H1 (cell line): ENCODE data around the gene RBM17. TPM values are rescaled to one million over a fixed set of nuclear protein-coding genes. Genes with fewer than 3 reads are reported as not detected.

ENCODE experiments used
- CTCF ChIA-PET: fragments of 300-600 bp; sonication (Branson Sonifier 250); formaldehyde crosslinking; loops from one replicate; lab custom pipeline; 2021; ENCODE audit not compliant: partially characterized antibody; lab: Charles Lee
- POLR2A ChIA-PET: fragments of 300-600 bp; sonication (Branson Sonifier 250); formaldehyde crosslinking; loops from one replicate; lab custom pipeline; 2021; ENCODE audit warnings: inconsistent platforms; ENCODE audit not compliant: partially characterized antibody; lab: Charles Lee
- DNase-seq, 2 experiments: peaks; one replicate each; pipeline versions ENCODE4 v3.0.0 to v3.0.0-alpha.2; 2010 to 2022; ENCODE audit warnings: low spot score in 2 of 2, low read depth in 1 of 2, mixed read lengths in 1 of 2
- FAIRE-seq: peaks from 2 replicates; lab custom pipeline; 2011; peaks lifted over from hg19 to GRCh38; lab: Jason Lieb, UNC
- H2AFZ ChIP-seq: 2 replicates; pipeline ENCODE4 v1.8.1; 2012; ENCODE audit warnings: low read length, inconsistent platforms
- H2AK5ac ChIP-seq: 2 replicates; pipeline ENCODE4 v1.6.1; 2013; ENCODE audit warnings: low read depth, low read length
- H2BK120ac ChIP-seq: replicated peaks from 2 replicates; pipeline ENCODE3; 2013; ENCODE audit warnings: low read depth, low read length, inconsistent platforms
- H2BK12ac ChIP-seq: 2 replicates; pipeline ENCODE4 v1.6.1; 2013; ENCODE audit warnings: low read depth, low read length
- H2BK15ac ChIP-seq: 2 replicates; pipeline ENCODE4 v1.6.1; 2013; ENCODE audit warnings: low read length
- H2BK20ac ChIP-seq: 2 replicates; pipeline ENCODE4 v1.6.1; 2013; ENCODE audit warnings: low read length
- H2BK5ac ChIP-seq: 2 replicates; pipeline ENCODE4 v1.6.1; 2013; ENCODE audit warnings: low read depth, low read length
- H3K14ac ChIP-seq: 2 replicates; pipeline ENCODE4 v1.6.1; 2013; ENCODE audit warnings: inconsistent platforms; ENCODE audit not compliant: insufficient read length
- H3K18ac ChIP-seq: 2 replicates; pipeline ENCODE4 v1.6.1; 2013; ENCODE audit warnings: low read length; ENCODE audit errors: extremely low read depth
- H3K23ac ChIP-seq: 2 replicates; pipeline ENCODE4 v1.6.1; 2013; ENCODE audit warnings: inconsistent platforms; ENCODE audit not compliant: insufficient read length
- H3K23me2 ChIP-seq: 2 replicates; pipeline ENCODE4 v1.6.1; 2013; ENCODE audit warnings: low read depth, low read length
- H3K27ac ChIP-seq: 2 replicates; pipeline ENCODE4 v1.6.1; 2011; ENCODE audit warnings: low read depth, low read length, inconsistent platforms
- H3K27me3 ChIP-seq, 4 experiments: replicated peaks in 1 of 4; 1 replicate in 1 of 4; 2 replicates in 3 of 4; pipeline versions ENCODE4 v1.6.1 to v1.8.1; 2011 to 2013; ENCODE audit warnings: low read length in 3 of 4, mild to moderate bottlenecking in 3 of 4, inconsistent platforms in 2 of 4, mixed read lengths in 2 of 4, moderate library complexity in 1 of 4; ENCODE audit not compliant: control insufficient read depth in 3 of 4, insufficient read depth in 3 of 4; ENCODE audit errors: extremely low read depth in 1 of 4
- H3K36me3 ChIP-seq, 4 experiments: 2 replicates each; pipeline versions ENCODE4 v1.6.1 to v1.8.1; 2011 to 2013; ENCODE audit warnings: mild to moderate bottlenecking in 4 of 4, low read length in 3 of 4, moderate library complexity in 2 of 4, control low read depth in 1 of 4, inconsistent platforms in 1 of 4; ENCODE audit not compliant: insufficient read depth in 4 of 4, control insufficient read depth in 2 of 4
- H3K4ac ChIP-seq: replicated peaks from 2 replicates; pipeline ENCODE3; 2013; ENCODE audit warnings: low read length, low read depth, mixed read lengths, inconsistent platforms; ENCODE audit not compliant: insufficient read length
- H3K4me1 ChIP-seq, 4 experiments: replicated peaks in 1 of 4; 1 replicate in 1 of 4; 2 replicates in 3 of 4; pipeline versions ENCODE4 v1.6.1 to v1.8.1; 2011 to 2013; ENCODE audit warnings: low read length in 3 of 4, inconsistent platforms in 2 of 4, mixed read lengths in 1 of 4; ENCODE audit not compliant: insufficient read depth in 4 of 4, control insufficient read depth in 3 of 4
- H3K4me2 ChIP-seq, 2 experiments: 2 replicates each; pipeline versions ENCODE4 v1.6.1 to v1.8.1; 2011 to 2013; ENCODE audit warnings: low read depth in 2 of 2, low read length in 2 of 2, control low read depth in 1 of 2, inconsistent platforms in 1 of 2, mild to moderate bottlenecking in 1 of 2; ENCODE audit not compliant: insufficient read depth in 1 of 2
- H3K4me3 ChIP-seq, 4 experiments: fragments of 200-600, 300-600 bp in 1 of 4; sonication (generic), shearing (Covaris generic), sonication (Bioruptor Twin) in 1 of 4; 2 replicates each; pipeline versions ENCODE4 v1.5.1 to v1.8.1; 2011 to 2016; ENCODE audit warnings: low read length in 4 of 4, low read depth in 3 of 4, control low read depth in 2 of 4, inconsistent platforms in 2 of 4, mild to moderate bottlenecking in 2 of 4, mixed read lengths in 1 of 4, moderate library complexity in 1 of 4; ENCODE audit not compliant: insufficient read depth in 2 of 4; ENCODE audit errors: extremely low read depth in 1 of 4
- H3K56ac ChIP-seq: replicated peaks from 2 replicates; pipeline ENCODE3; 2013; ENCODE audit warnings: low read depth, mild to moderate bottlenecking, mixed read lengths, low read length, inconsistent platforms; ENCODE audit not compliant: insufficient read length
- H3K79me1 ChIP-seq: 2 replicates; pipeline ENCODE4 v1.6.1; 2013; ENCODE audit warnings: low read depth, low read length, control low read depth
- H3K79me2 ChIP-seq, 2 experiments: 2 replicates each; pipeline versions ENCODE4 v1.6.1 to v1.8.1; 2012 to 2013; ENCODE audit warnings: low read length in 2 of 2, mild to moderate bottlenecking in 2 of 2, inconsistent platforms in 1 of 2; ENCODE audit not compliant: insufficient read depth in 2 of 2, control insufficient read depth in 1 of 2
- H3K9ac ChIP-seq, 4 experiments: replicated peaks in 1 of 4; 1 replicate in 1 of 4; 2 replicates in 3 of 4; pipeline versions ENCODE4 v1.6.1 to v1.8.1; 2011 to 2013; ENCODE audit warnings: low read depth in 3 of 4, low read length in 3 of 4, control low read depth in 2 of 4, mild to moderate bottlenecking in 2 of 4, moderate library complexity in 2 of 4, inconsistent platforms in 1 of 4; ENCODE audit errors: extremely low read depth in 1 of 4
- H3K9me3 ChIP-seq, 2 experiments: 2 replicates each; pipeline versions ENCODE4 v1.6.1 to v1.8.1; 2012 to 2013; ENCODE audit warnings: mild to moderate bottlenecking in 2 of 2, moderate library complexity in 2 of 2, control low read depth in 1 of 2, inconsistent platforms in 1 of 2, low read depth in 1 of 2, low read length in 1 of 2, mixed read lengths in 1 of 2; ENCODE audit not compliant: insufficient read depth in 2 of 2
- H4K20me1 ChIP-seq, 2 experiments: replicated peaks in 1 of 2; 2 replicates each; pipeline versions ENCODE3 to v1.8.1; 2011 to 2013; ENCODE audit warnings: inconsistent platforms in 2 of 2, low read length in 2 of 2, mild to moderate bottlenecking in 1 of 2; ENCODE audit not compliant: insufficient read depth in 2 of 2, control insufficient read depth in 1 of 2
- H4K5ac ChIP-seq: 2 replicates; pipeline ENCODE4 v1.6.1; 2013; ENCODE audit warnings: low read length, low read depth, mixed read lengths, inconsistent platforms; ENCODE audit not compliant: insufficient read length
- H4K8ac ChIP-seq: 2 replicates; pipeline ENCODE4 v1.8.0; 2013; ENCODE audit warnings: mild to moderate bottlenecking, moderate library complexity, low read length, inconsistent platforms; ENCODE audit not compliant: insufficient read depth; ENCODE audit errors: extremely low read depth
- H4K91ac ChIP-seq: replicated peaks from 2 replicates; pipeline ENCODE3; 2013; ENCODE audit warnings: low read length, mixed read lengths, inconsistent platforms; ENCODE audit not compliant: insufficient read length
- BRCA1 ChIP-seq: IDR thresholded peaks from 2 replicates; pipeline ENCODE4 v1.6.1; 2012; ENCODE audit warnings: low read depth, low read length, improper control_type of control experiment
- CBX5 ChIP-seq: fragments of 300-800, 300-1000 bp; sonication (generic); IDR thresholded peaks from 2 replicates; pipeline ENCODE4 v1.7.1; 2016; ENCODE audit warnings: antibody characterized with exemption, low read length, low read depth
- CHD2 ChIP-seq: IDR thresholded peaks from 2 replicates; pipeline ENCODE4 v1.6.1; 2012; ENCODE audit warnings: low read length, improper control_type of control experiment
- NRF1 ChIP-seq: IDR thresholded peaks from 2 replicates; pipeline ENCODE4 v1.6.1; 2011; ENCODE audit warnings: mild to moderate bottlenecking, low read depth, low read length, improper control_type of control experiment
- PHF8 ChIP-seq: fragments of 200-600 bp; sonication (generic); conservative IDR thresholded peaks from 2 replicates; pipeline ENCODE4 v1.7.1; 2012; ENCODE audit warnings: low read depth, mild to moderate bottlenecking, inconsistent platforms, low read length, moderate library complexity
- POU5F1 ChIP-seq: IDR thresholded peaks from 2 replicates; pipeline ENCODE4 v1.6.1; 2011; ENCODE audit warnings: low read depth, mild to moderate bottlenecking, low read length, moderate library complexity
- SUZ12 ChIP-seq: fragments of 200-600 bp; sonication (generic); IDR thresholded peaks from 2 replicates; pipeline ENCODE4 v1.6.1; 2012; ENCODE audit warnings: mild to moderate bottlenecking, inconsistent platforms, low read length, moderate library complexity, mixed read lengths
- WGBS, 2 experiments: shearing (Covaris generic) in 1 of 2; methylation state at CpG; one replicate each; pipeline versions ENCODE4 v1.1.6 to v1.1.7; 2013 to 2015; ENCODE audit warnings: low lambda C conversion rate in 2 of 2, mixed read lengths in 2 of 2, inconsistent platforms in 1 of 2, low coverage in 1 of 2, missing lambda C conversion rate in 1 of 2; ENCODE audit not compliant: insufficient replicate concordance in 2 of 2, insufficient coverage in 1 of 2, insufficient read length in 1 of 2; ENCODE audit errors: extremely low coverage in 1 of 2, missing lambda C conversion rate in 1 of 2; 5-methylcytosine and 5-hydroxymethylcytosine counted together
- polyA plus RNA-seq, 7 experiments: library from polyadenylated mRNA; depleted of rRNA in 3 of 7; stranded (reverse) in 5 of 7; unstranded in 2 of 7; fragments of >200 nt in 5 of 7; fragments of 200-250 nt in 2 of 7; gene quantifications; 1 replicate in 5 of 7; 2 replicates in 1 of 7; 4 replicates in 1 of 7; pipeline versions ENCODE4 v1.2.1 to v1.2.3, GENCODE V29; 2011 to 2013; ENCODE audit warnings: missing spikeins in 2 of 7, mixed read lengths in 2 of 7
- total RNA-seq: library from RNA; stranded (reverse); fragmentation: NEBNext Ultra II Directional; extraction: Animal tissue kit (Norgen Biotek cat#: 25700); gene quantifications from 2 replicates; pipeline ENCODE4 v1.2.1, GENCODE V29; 2021
- TF ChIP-seq, protein P1 (sequence below): IDR thresholded peaks from 2 replicates; pipeline ENCODE4 v1.6.1; 2011; ENCODE audit warnings: low read length, improper control_type of control experiment

RBM17 gene
- total and polyA plus RNA-seq, 2 of the 8 experiments (the other 6 are each of a cell fraction or from before 2014, with no cell fraction given) = 15.7 to 128 TPM

GRCh38 chr10:6072215-6072934 lies 16.5 kb upstream of the RBM17 start:
- no peaks in the 10 kb centered on the region for H3K4me1 ChIP-seq
- H4K8ac ChIP-seq = no peak overlapping the region
- no peaks in the 10 kb centered on the region for H3K79me2 ChIP-seq
- no peak overlapping the region for H4K5ac ChIP-seq
- no peak overlapping the region for H2AFZ ChIP-seq
- FAIRE-seq = no peak
- no peak overlapping the region for H3K56ac ChIP-seq
- H3K27me3 ChIP-seq = no peaks in the 10 kb centered on the region
- H3K18ac ChIP-seq = no peak overlapping the region
- H4K91ac ChIP-seq = no peak overlapping the region
- no peak overlapping the region for H3K14ac ChIP-seq
- H4K20me1 ChIP-seq = no peaks in the 10 kb centered on the region
- no peak overlapping the region for H2BK5ac ChIP-seq
- H3K9ac ChIP-seq = no peak overlapping the region
- no peak for DNase-seq
- POLR2A ChIA-PET = no interaction called here
- H3K9me3 ChIP-seq = no peaks in the 10 kb centered on the region
- CTCF ChIA-PET = interaction anchor here (0.7 to 6.5 kb wide), 3 partner anchors 14 to 456 kb away, joined by 3 to 43 read pairs (median 3); no protein-coding TSS in a partner anchor
- H2BK20ac ChIP-seq = no peak overlapping the region
- no peak overlapping the region for H2BK15ac ChIP-seq
- H2AK5ac ChIP-seq = no peak overlapping the region
- H3K27ac ChIP-seq = no peak overlapping the region
- 86% methylated on average over 13 of the region's 13 CpGs; no CpG with 5 or more reads in 1 of the 2 experiments for WGBS, 2 experiments
- TF ChIP-seq CBX5 = no peak
- TF ChIP-seq BRCA1 = no peak
- no peak for TF ChIP-seq POU5F1
- TF ChIP-seq CHD2 = no peak
- TF ChIP-seq SUZ12 = no peak
- no peak for TF ChIP-seq PHF8
- TF ChIP-seq NRF1 = no peak
- TF ChIP-seq, protein P1, sequence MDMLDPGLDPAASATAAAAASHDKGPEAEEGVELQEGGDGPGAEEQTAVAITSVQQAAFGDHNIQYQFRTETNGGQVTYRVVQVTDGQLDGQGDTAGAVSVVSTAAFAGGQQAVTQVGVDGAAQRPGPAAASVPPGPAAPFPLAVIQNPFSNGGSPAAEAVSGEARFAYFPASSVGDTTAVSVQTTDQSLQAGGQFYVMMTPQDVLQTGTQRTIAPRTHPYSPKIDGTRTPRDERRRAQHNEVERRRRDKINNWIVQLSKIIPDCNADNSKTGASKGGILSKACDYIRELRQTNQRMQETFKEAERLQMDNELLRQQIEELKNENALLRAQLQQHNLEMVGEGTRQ = no peak
- H3K23me2 ChIP-seq = no peaks in the 10 kb centered on the region
- H3K4ac ChIP-seq = no peak overlapping the region
- H3K79me1 ChIP-seq = no peaks in the 10 kb centered on the region
- H3K4me2 ChIP-seq = no peak overlapping the region
- H2BK120ac ChIP-seq = no peak overlapping the region
- H3K4me3 ChIP-seq = no peak overlapping the region
- H2BK12ac ChIP-seq = no peak overlapping the region
- H3K23ac ChIP-seq = no peak overlapping the region
- no peaks in the 10 kb centered on the region for H3K36me3 ChIP-seq
